OCI-M1 (cell line): ENCODE results near the gene UBE2Z.

Experiments
- DNase-seq: peaks from one replicate; lab custom pipeline; 2025; lab: John Stamatoyannopoulos, UW

Gene UBE2Z

DNA sequence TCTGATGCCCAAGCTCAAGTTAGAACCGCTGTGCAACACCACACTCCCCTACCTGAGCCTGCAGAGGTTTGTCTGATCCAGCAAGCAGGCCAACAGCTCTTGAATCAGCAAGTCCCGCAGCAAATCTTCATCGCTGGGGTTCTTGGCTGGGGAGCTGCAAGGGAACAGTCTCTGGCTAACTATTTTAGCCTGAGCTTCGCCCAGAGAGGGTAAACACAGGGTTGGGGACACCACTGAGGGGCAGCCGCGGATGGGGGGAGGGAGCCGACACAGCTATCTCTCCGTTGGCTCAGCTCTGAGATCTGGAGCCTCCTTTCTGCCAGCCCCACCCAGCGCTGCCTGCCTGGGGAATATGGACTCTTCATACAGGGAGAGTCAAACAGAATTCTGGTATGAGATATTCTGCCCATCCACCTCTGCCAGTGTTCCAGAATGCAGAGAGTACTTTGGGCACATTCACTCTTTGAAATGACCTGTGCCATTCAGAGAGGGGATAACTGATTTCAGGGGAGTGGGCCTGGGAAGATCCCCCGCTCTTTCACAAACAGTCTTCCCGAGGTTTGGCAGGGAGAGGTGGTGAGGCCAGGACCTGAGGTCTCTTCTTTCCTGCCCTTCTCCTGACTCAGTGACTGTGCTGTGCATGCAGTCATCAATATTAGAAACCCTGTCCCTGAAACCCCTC is 52.8 kb downstream of the UBE2Z start:
- no peak for DNase-seq

DNA sequence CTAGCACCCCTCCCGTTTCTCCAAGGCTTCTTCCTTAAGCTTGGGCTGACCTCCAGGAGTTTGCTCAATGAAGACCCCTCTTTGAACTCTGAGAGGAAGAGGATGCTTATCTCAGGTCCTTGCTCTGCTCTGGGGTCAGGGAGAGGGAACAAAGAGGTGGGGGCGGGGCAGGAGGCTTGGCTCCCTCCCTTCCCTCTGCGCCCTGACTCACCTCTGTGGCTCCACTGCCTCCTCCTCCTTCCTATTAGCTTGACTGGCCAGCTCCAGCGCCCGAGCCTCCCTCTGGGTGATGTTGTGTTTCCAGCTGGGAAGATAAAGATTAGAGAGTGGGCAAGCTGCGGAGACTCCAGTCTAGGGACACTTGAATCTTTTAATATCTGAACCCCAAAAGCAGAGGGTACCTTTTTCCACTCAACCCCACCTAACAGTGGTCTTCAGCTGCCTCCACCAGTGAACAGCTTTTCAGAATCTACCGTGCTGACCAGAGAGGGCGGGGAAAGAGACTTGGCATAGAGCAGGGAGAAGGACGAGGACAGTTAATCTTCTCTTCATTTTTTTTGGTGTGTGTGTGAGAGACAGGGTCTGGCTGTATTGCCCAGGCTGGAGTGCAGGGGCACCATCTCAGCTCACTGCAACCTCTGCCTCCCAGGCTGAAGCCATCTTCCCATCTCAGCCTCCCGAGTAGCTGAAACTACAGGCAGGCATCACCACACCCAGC is 53.5 kb downstream of the UBE2Z start:
- DNase-seq = peak; percentile 29

DNA sequence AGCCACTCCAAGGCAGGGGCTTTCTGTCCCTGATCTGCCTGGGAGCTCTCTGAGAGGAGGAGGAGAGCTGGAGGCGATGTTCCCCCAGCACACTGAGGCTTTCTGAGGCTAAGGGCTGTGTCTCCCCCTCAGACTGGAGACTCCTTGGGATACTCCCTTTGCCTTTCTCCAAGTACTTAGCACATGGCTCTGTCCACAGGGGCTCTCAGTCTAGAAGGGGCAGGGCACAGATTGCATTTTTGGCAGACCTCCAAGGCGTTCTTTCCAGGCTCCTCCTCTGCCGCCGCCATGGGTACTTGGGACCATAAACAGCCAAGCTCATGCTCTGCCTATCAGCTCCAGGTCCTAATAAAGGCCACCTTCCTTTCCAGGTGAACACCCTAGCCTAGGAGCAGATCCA is 62.0 kb downstream of the UBE2Z start:
- peak; percentile 38 for DNase-seq

DNA sequence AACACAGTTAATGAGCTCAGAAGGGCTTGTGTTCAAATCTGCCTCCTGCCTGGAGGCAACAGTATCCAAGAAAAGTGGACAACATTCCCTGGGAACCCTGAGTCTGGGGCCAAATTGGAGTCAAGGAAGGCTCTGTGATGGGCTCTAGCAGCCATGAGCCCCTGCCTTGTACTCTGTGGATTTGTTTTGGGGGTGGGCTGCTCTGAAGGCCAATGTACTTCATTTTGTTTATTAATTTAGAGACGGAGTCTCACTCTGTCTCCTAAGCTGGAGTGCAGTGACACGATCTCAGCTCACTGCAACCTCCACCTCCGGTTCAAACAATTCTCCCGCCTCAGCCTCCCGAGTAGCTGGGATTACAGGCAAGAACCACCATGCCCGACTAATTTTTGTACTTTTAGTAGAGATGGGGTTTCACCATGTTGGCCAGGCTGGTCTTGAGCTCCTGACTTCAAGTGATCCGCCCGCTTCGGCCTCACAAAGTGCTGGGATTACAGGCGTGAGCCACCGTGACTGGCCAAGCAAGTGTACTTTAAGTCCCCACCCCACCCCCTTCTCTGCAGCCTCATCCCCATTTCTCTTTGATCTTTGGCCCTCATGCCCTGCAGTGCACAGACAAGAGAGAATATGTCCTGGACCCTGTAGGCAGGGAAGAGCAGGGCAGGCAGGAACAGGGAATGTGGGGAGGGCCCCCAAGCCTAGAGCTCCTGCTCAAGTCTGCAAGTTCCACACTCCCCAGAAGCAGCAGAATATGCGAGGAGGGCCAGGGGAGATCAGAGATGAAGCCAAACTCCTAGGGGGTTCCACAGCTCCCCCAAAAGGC is 62.9 kb downstream of the UBE2Z start:
- DNase-seq = no peak

DNA sequence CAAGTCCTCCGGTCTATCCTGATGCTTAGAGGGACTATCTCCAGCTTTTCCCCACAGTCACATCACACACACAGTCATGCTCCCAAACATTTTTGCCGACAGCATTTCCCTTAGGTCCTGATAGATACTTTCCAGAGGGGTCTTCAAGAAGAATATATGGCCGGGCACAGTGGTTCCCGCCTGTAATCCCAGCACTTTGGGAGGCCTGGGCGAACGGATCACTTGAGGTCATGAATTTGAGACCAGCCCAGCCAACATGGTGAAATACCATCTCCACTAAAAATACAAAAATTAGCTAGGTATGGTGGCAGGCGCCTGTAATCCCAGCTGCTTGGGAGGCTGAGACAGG is 64.5 kb downstream of the UBE2Z start:
- DNase-seq = no peak

DNA sequence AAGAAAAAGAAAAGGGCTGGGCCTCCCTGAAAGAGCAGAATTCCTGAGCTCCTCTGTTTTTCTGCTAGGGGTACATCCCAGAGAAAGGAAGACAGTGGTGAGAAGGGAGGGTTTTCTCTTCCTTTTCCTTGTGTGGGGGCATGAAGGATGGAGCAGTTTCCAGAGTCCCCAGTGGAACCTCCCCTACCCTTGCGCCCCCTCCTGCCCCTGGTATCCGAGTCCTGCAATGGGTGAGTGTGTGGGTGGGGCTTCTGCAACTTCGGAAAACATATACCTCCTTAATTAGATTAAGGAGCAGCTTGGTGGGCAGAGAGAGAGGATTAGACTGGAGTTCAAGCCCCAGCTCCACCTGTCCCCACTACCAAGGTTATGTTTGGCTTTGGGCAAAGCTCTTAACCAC is 65.6 kb downstream of the UBE2Z start:
- no peak for DNase-seq
